HEK293 (cell line): ENCODE data around the gene SET.

ENCODE experiments used
- BCL11A ChIP-seq: fragments of 450-650 bp; formaldehyde crosslinking; IDR thresholded peaks from 2 replicates; pipeline ENCODE4 v1.5.1; 2016; ENCODE audit warnings: low read depth, missing biosample characterization, missing genetic modification characterization
- CTCF ChIP-seq: fragments of 450-650 bp; formaldehyde crosslinking; IDR thresholded peaks from 2 replicates; pipeline ENCODE4 v1.5.1; 2016; ENCODE audit warnings: missing biosample characterization, missing genetic modification characterization
- TRIM28 ChIP-seq: IDR thresholded peaks from 2 replicates; pipeline ENCODE4 v1.6.1; 2011; ENCODE audit warnings: low read length, control low read depth, borderline replicate concordance
- YY1 ChIP-seq: fragments of 450-650 bp; formaldehyde crosslinking; IDR thresholded peaks from 2 replicates; pipeline ENCODE4 v1.5.1; 2018; ENCODE audit warnings: missing biosample characterization, missing genetic modification characterization
- ZNF10 ChIP-seq: fragments of 450-650 bp; formaldehyde crosslinking; IDR thresholded peaks from 2 replicates; pipeline ENCODE4 v1.5.1; 2017; ENCODE audit warnings: missing biosample characterization, missing genetic modification characterization
- ZNF416 ChIP-seq: fragments of 450-650 bp; formaldehyde crosslinking; IDR thresholded peaks from 2 replicates; pipeline ENCODE4 v1.5.1; 2016; ENCODE audit warnings: missing biosample characterization, missing genetic modification characterization
- ZNF529 ChIP-seq: fragments of 450-650 bp; formaldehyde crosslinking; IDR thresholded peaks from 2 replicates; pipeline ENCODE4 v1.5.1; 2017; ENCODE audit warnings: missing genetic modification characterization, missing biosample characterization; ENCODE audit not compliant: insufficient replicate concordance
- ZNF561 ChIP-seq: fragments of 450-650 bp; IDR thresholded peaks from 2 replicates; pipeline ENCODE4 v1.5.1; 2018; ENCODE audit warnings: missing biosample characterization, missing genetic modification characterization, borderline replicate concordance
- ZNF580 ChIP-seq: fragments of 450-650 bp; formaldehyde crosslinking; IDR thresholded peaks from 2 replicates; pipeline ENCODE4 v1.5.1; 2016; ENCODE audit warnings: missing biosample characterization, missing genetic modification characterization
- TF ChIP-seq, protein P1 (sequence below): fragments of 450-650 bp; formaldehyde crosslinking; IDR thresholded peaks from 2 replicates; pipeline ENCODE4 v1.5.1; 2017; ENCODE audit warnings: missing biosample characterization, mild to moderate bottlenecking, missing genetic modification characterization, moderate library complexity
- TF ChIP-seq, protein P2 (sequence below): fragments of 450-650 bp; formaldehyde crosslinking; IDR thresholded peaks from 2 replicates; pipeline ENCODE4 v1.5.0; 2017; ENCODE audit warnings: missing biosample characterization, missing genetic modification characterization, borderline replicate concordance

- TF ChIP-seq BCL11A (tag by site-specific recombination): no peak
- no peak for TF ChIP-seq ZNF561 (tag by site-specific recombination)
- no peak for TF ChIP-seq ZNF529 (tag by site-specific recombination)
- TF ChIP-seq, protein P1, sequence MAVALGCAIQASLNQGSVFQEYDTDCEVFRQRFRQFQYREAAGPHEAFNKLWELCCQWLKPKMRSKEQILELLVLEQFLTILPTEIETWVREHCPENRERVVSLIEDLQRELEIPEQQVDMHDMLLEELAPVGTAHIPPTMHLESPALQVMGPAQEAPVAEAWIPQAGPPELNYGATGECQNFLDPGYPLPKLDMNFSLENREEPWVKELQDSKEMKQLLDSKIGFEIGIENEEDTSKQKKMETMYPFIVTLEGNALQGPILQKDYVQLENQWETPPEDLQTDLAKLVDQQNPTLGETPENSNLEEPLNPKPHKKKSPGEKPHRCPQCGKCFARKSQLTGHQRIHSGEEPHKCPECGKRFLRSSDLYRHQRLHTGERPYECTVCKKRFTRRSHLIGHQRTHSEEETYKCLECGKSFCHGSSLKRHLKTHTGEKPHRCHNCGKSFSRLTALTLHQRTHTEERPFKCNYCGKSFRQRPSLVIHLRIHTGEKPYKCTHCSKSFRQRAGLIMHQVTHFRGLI (tag by site-specific recombination): no peak
- TF ChIP-seq, protein P2, sequence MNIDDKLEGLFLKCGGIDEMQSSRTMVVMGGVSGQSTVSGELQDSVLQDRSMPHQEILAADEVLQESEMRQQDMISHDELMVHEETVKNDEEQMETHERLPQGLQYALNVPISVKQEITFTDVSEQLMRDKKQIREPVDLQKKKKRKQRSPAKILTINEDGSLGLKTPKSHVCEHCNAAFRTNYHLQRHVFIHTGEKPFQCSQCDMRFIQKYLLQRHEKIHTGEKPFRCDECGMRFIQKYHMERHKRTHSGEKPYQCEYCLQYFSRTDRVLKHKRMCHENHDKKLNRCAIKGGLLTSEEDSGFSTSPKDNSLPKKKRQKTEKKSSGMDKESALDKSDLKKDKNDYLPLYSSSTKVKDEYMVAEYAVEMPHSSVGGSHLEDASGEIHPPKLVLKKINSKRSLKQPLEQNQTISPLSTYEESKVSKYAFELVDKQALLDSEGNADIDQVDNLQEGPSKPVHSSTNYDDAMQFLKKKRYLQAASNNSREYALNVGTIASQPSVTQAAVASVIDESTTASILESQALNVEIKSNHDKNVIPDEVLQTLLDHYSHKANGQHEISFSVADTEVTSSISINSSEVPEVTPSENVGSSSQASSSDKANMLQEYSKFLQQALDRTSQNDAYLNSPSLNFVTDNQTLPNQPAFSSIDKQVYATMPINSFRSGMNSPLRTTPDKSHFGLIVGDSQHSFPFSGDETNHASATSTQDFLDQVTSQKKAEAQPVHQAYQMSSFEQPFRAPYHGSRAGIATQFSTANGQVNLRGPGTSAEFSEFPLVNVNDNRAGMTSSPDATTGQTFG: no peak
- no peak for TF ChIP-seq YY1
- TF ChIP-seq ZNF580 (tag by site-specific recombination): no peak
- no peak for TF ChIP-seq CTCF (tag by site-specific recombination)
- TF ChIP-seq ZNF416 (tag by site-specific recombination): no peak
- no peak for TF ChIP-seq ZNF10 (tag by site-specific recombination)
- TF ChIP-seq TRIM28: no peak
These were observed 312 bp downstream of the SET start for GRCh38 chr9:128689293-128689774.
